H9 (cell line): ENCODE data around the gene TDRD5. TPM values are rescaled to one million over a fixed set of nuclear protein-coding genes. Genes with fewer than 3 reads are reported as not detected.

Experiments
- DNase-seq: peaks from one replicate; pipeline ENCODE4 v3.0.0-alpha.2; 2017
- H2AFZ ChIP-seq: one replicate; pipeline ENCODE4 v1.6.1; 2013; ENCODE audit warnings: mild to moderate bottlenecking, low read length, control low read depth, moderate library complexity
- H2AK5ac ChIP-seq: 2 replicates; pipeline ENCODE4 v1.6.1; 2013; ENCODE audit warnings: low read length, control low read depth, mixed read lengths; ENCODE audit not compliant: insufficient read length
- H2BK120ac ChIP-seq: one replicate; pipeline ENCODE4 v1.6.1; 2013; ENCODE audit warnings: low read depth, mild to moderate bottlenecking, low read length, control low read depth, inconsistent platforms; ENCODE audit not compliant: poor library complexity, severe bottlenecking
- H2BK12ac ChIP-seq: 2 replicates; pipeline ENCODE4 v1.6.1; 2013; ENCODE audit warnings: low read length, control low read depth, mixed read lengths, low read depth; ENCODE audit not compliant: insufficient read length
- H2BK15ac ChIP-seq: 2 replicates; pipeline ENCODE4 v1.6.1; 2013; ENCODE audit warnings: low read depth, low read length, control low read depth
- H2BK20ac ChIP-seq: one replicate; pipeline ENCODE4 v1.6.1; 2013; ENCODE audit warnings: low read depth, mild to moderate bottlenecking, low read length, control low read depth, inconsistent platforms; ENCODE audit not compliant: poor library complexity, severe bottlenecking
- H2BK5ac ChIP-seq: 2 replicates; pipeline ENCODE4 v1.6.1; 2013; ENCODE audit warnings: low read length, control low read depth, mixed read lengths; ENCODE audit not compliant: insufficient read length
- H3K14ac ChIP-seq: 2 replicates; pipeline ENCODE4 v1.6.1; 2013; ENCODE audit warnings: low read length, control low read depth; ENCODE audit not compliant: insufficient read depth
- H3K18ac ChIP-seq: 2 replicates; pipeline ENCODE4 v1.6.1; 2013; ENCODE audit warnings: low read depth, mild to moderate bottlenecking, mixed read lengths, low read length, control low read depth; ENCODE audit not compliant: insufficient read length
- H3K23ac ChIP-seq: 2 replicates; pipeline ENCODE4 v1.6.1; 2013; ENCODE audit warnings: low read length, control low read depth, mixed read lengths, low read depth; ENCODE audit not compliant: insufficient read length
- H3K23me2 ChIP-seq: 2 replicates; pipeline ENCODE4 v1.6.1; 2013; ENCODE audit warnings: low read depth, mild to moderate bottlenecking, mixed read lengths, low read length, control low read depth; ENCODE audit not compliant: insufficient read length, poor library complexity, severe bottlenecking
- H3K27ac ChIP-seq: 2 replicates; pipeline ENCODE4 v1.5.1; 2013; ENCODE audit warnings: low read length, control low read depth, mixed read lengths, low read depth; ENCODE audit not compliant: insufficient read length
- H3K27me3 ChIP-seq: 2 replicates; pipeline ENCODE4 v1.6.1; 2013; ENCODE audit warnings: low read length, control low read depth, inconsistent platforms; ENCODE audit not compliant: insufficient read depth
- H3K4ac ChIP-seq: 2 replicates; pipeline ENCODE4 v1.6.1; 2013; ENCODE audit warnings: low read depth, mild to moderate bottlenecking, control low read depth, inconsistent platforms, low read length, moderate library complexity
- H3K4me1 ChIP-seq: 2 replicates; pipeline ENCODE4 v1.6.1; 2013; ENCODE audit warnings: low read length, control low read depth, inconsistent platforms; ENCODE audit not compliant: insufficient read depth
- H3K4me2 ChIP-seq: 2 replicates; pipeline ENCODE4 v1.6.1; 2013; ENCODE audit warnings: low read length, control low read depth, mixed read lengths; ENCODE audit not compliant: insufficient read length, insufficient read depth
- H3K56ac ChIP-seq: 2 replicates; pipeline ENCODE4 v1.6.1; 2013; ENCODE audit warnings: low read depth, mild to moderate bottlenecking, mixed read lengths, low read length, control low read depth; ENCODE audit not compliant: insufficient read length
- H3K79me1 ChIP-seq: 2 replicates; pipeline ENCODE4 v1.6.1; 2013; ENCODE audit warnings: low read depth, mild to moderate bottlenecking, moderate library complexity, low read length, control low read depth, inconsistent platforms; ENCODE audit not compliant: insufficient read depth, poor library complexity, severe bottlenecking
- H3K79me2 ChIP-seq: 2 replicates; pipeline ENCODE4 v1.6.1; 2013; ENCODE audit warnings: low read length, control low read depth, inconsistent platforms; ENCODE audit not compliant: insufficient read depth
- H3K9ac ChIP-seq: 2 replicates; pipeline ENCODE4 v1.6.1; 2013; ENCODE audit warnings: low read length, control low read depth, mixed read lengths; ENCODE audit not compliant: insufficient read length; ENCODE audit errors: extremely low read depth
- H3K9me3 ChIP-seq: one replicate; pipeline ENCODE4 v1.6.1; 2013; ENCODE audit warnings: low read depth, low read length, inconsistent platforms; ENCODE audit not compliant: control insufficient read depth
- H3T11ph ChIP-seq: one replicate; pipeline ENCODE4 v1.6.1; 2013; ENCODE audit warnings: mild to moderate bottlenecking, low read length, control low read depth, inconsistent platforms
- H4K20me1 ChIP-seq: one replicate; pipeline ENCODE4 v1.6.1; 2013; ENCODE audit not compliant: control insufficient read depth, insufficient read length, insufficient read depth
- H4K5ac ChIP-seq: 2 replicates; pipeline ENCODE4 v1.6.1; 2013; ENCODE audit warnings: low read depth, mild to moderate bottlenecking, mixed read lengths, low read length, control low read depth; ENCODE audit not compliant: insufficient read length
- H4K8ac ChIP-seq: replicated peaks from 2 replicates; pipeline ENCODE4 v1.6.1; 2013; ENCODE audit warnings: low read length, control low read depth, mixed read lengths, low read depth; ENCODE audit not compliant: insufficient read length
- H4K91ac ChIP-seq: 2 replicates; pipeline ENCODE4 v1.6.1; 2013; ENCODE audit warnings: low read depth, mild to moderate bottlenecking, moderate library complexity, mixed read lengths, low read length, control low read depth; ENCODE audit not compliant: insufficient read length
- H3K27ac Mint-ChIP-seq, 3 experiments: 2 replicates in 2 of 3; 3 replicates in 1 of 3; pipeline ENCODE4 v1.8.0; 2020 to 2021; ENCODE audit warnings: mixed read lengths in 3 of 3, mild to moderate bottlenecking in 1 of 3, moderate library complexity in 1 of 3
- H3K27me3 Mint-ChIP-seq: 2 replicates; pipeline ENCODE4 v1.8.0; 2021; ENCODE audit warnings: low read depth, mild to moderate bottlenecking, moderate library complexity, mixed read lengths
- H3K36me3 Mint-ChIP-seq, 3 experiments: 2 replicates in 2 of 3; 3 replicates in 1 of 3; pipeline ENCODE4 v1.8.0; 2020 to 2021; ENCODE audit warnings: low read depth in 3 of 3, mixed read lengths in 3 of 3; ENCODE audit not compliant: insufficient read depth in 1 of 3
- H3K4me1 Mint-ChIP-seq, 2 experiments: 2 replicates each; pipeline ENCODE4 v1.8.0; 2020; ENCODE audit warnings: mixed read lengths in 2 of 2
- H3K4me3 Mint-ChIP-seq, 2 experiments: 2 replicates in 1 of 2; 3 replicates in 1 of 2; pipeline ENCODE4 v1.8.0; 2020 to 2021; ENCODE audit warnings: mild to moderate bottlenecking in 2 of 2, mixed read lengths in 2 of 2, moderate library complexity in 1 of 2
- H3K9me3 Mint-ChIP-seq, 2 experiments: 2 replicates in 1 of 2; 3 replicates in 1 of 2; pipeline ENCODE4 v1.8.0; 2020; ENCODE audit warnings: mild to moderate bottlenecking in 2 of 2, mixed read lengths in 2 of 2, moderate library complexity in 1 of 2
- CTCF ChIP-seq: fragments of 200-600 bp; sonication (generic); conservative IDR thresholded peaks from 3 replicates; pipeline ENCODE4 v1.8.0; 2021; ENCODE audit warnings: antibody characterized with exemption, mild to moderate bottlenecking
- WGBS: extraction: QIAGEN DNeasy Blood & Tissue Kit; methylation state at CpG from one replicate; pipeline ENCODE4 v1.1.7; 2013; ENCODE audit warnings: missing lambda C conversion rate, low lambda C conversion rate, mixed read lengths; ENCODE audit not compliant: insufficient read length; ENCODE audit errors: extremely low coverage; 5-methylcytosine and 5-hydroxymethylcytosine counted together
- total RNA-seq: library from RNA; stranded (reverse); gene quantifications from 2 replicates; pipeline ENCODE4 v1.2.1, GENCODE V29; 2021

The TDRD5 gene
- total RNA-seq, 1 experiment from 2014 or later = 0.33 TPM

DNA sequence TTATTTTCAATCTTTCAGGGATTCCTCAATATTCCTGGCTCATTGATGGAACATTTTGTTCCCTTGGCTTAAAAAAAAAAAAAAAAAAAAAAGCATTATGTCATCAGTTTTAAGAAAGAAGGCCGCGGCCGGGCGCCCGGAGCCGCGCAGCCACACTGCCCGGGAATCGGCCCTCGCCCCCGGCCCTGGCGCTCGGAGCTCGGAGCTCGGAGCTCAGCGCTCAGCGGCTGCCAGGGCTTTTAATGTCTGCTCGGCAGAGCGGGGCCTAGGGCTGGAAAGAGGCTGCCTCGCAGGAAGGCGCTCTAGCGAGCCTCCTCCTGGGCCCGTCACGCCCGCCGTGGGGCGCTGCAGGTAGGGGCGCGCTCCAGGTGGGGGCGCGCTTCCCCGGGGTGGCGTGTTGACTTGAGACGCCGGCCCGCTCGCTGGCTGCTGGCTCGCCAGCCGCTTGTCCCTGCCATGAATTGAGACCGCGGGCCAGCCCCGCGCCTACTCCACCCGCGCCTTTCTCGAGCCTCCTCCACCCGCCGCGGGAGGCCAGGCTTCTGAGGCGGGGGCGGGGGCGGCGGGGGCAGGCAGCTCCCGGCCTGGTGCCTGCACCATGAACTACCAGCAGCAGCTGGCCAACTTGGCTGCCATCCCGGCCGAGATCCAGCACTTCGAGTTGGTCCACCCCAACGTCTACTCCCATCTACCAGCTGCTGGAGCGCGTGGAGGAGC lies 5.4 kb upstream of the TDRD5 start:
- Histone ChIP-seq H2BK12ac (no peak overlapping the region), H3K9ac (no peak overlapping the region), H4K5ac (no peak overlapping the region), H2BK5ac (no peak overlapping the region), H2BK15ac (no peak overlapping the region), H4K20me1 (no peaks in the 10 kb centered on the region), H4K8ac (no peak overlapping the region), H3K27me3 (peaks cover 9% of the 10 kb centered on the region; the same call in 1 of the 2 replicates), H3K4me2 (peak overlapping the region; percentile 40), H2BK120ac (no peak overlapping the region), H3K4ac (no peak overlapping the region), H3K4me1 (0 out of 2 replicates have a peak, but pooled peaks cover 5% of the 10 kb centered on the region), H3K9me3 (no peaks in the 10 kb centered on the region), H3K79me1 (no peaks in the 10 kb centered on the region), H2AK5ac (no peak overlapping the region), H2BK20ac (no peak overlapping the region), H3K27ac (no peak overlapping the region), H3K18ac (no peak overlapping the region), H2AFZ (no peak overlapping the region), H3T11ph (no peak overlapping the region), H3K23ac (no peak overlapping the region), H3K23me2 (no peaks in the 10 kb centered on the region), H4K91ac (no peak overlapping the region), H3K14ac (peak overlapping the region; percentile 32; the same call in 1 of the 2 replicates), H3K56ac (no peak overlapping the region), H3K79me2 (no peaks in the 10 kb centered on the region)
- H3K9me3 Mint-ChIP-seq = peaks cover 3 to 7% of the 10 kb centered on the region in 2 experiments; a peak in 4 of 5 replicates
- no peak overlapping the region for H3K27ac Mint-ChIP-seq
- peak; percentile 74 for TF ChIP-seq CTCF
- H3K4me3 Mint-ChIP-seq = peak overlapping the region; percentile 34 to 68
- H3K36me3 Mint-ChIP-seq = peaks cover 0 to 1% (median 0%) of the 10 kb centered on the region in 3 experiments; a peak in 2 of 7 replicates
- H3K4me1 Mint-ChIP-seq = peaks cover 21 to 24% of the 10 kb centered on the region in 2 experiments
- no CpG with 5 or more reads among the region's 60 CpGs for WGBS
- peak; percentile 81 for DNase-seq
- H3K27me3 Mint-ChIP-seq = peaks cover 43% of the 10 kb centered on the region
